Ovary (tissue), 3 donors: ENCODE results near the gene EXOC6B.

Source experiments
- CTCF ChIP-seq, 3 donors: fragments of 450-650 bp in 2 of 3; fragments of 200-600 bp in 1 of 3; IDR thresholded peaks; one replicate each; pipeline versions ENCODE4 v1.5.1 to v1.8.0; 2016 to 2022; ENCODE audit warnings: antibody characterized with exemption in 3 of 3, mild to moderate bottlenecking in 1 of 3
- POLR2A ChIP-seq: fragments of 450-650 bp; IDR thresholded peaks from one replicate; pipeline ENCODE4 v1.6.1; 2017; ENCODE audit warnings: antibody characterized with exemption, mild to moderate bottlenecking, moderate library complexity
- donor health status: DM: no; HTN: no; CAD: no.

DNA sequence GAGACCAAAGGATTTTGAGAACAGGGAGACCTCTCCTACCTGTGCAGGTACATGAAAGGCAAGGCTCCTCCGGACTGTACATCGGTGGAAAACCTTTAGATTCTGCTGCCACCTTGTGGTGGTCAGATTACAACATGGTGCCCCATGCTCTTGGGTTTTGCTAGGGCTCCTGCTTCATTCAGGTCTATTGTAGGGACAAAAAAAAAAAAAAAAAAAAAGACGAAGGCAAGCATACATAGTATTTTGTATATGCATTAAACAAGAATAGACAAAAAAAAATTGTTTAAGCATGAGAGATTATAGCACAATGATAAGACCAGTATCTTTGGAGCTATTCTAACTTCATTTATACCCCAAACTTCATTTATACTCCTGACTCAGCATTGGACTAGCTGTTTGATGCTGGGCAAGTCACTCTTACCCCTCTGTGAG, 34.0 kb upstream of the EXOC6B start:
- TF ChIP-seq POLR2A, result no peak
- TF ChIP-seq CTCF (IDR thresholded peaks at IDR 0.05), result peak in 2 of 3 donors; percentile 17 to 34
